Stimulated activated CD4-positive, alpha-beta T cell treated with anti-CD3 and anti-CD28 coated beads, Interleukin-1b, Interleukin-23, amount 100 ng/mL, for 24 hours (primary cell): ENCODE results near the gene TMEM164.

ENCODE experiments used
- DNase-seq, 4 experiments: peaks; one replicate each; pipeline ENCODE4 v3.0.0-alpha.2; 2020; ENCODE audit warnings: low read depth in 4 of 4, low spot score in 1 of 4

The TMEM164 gene

DNA sequence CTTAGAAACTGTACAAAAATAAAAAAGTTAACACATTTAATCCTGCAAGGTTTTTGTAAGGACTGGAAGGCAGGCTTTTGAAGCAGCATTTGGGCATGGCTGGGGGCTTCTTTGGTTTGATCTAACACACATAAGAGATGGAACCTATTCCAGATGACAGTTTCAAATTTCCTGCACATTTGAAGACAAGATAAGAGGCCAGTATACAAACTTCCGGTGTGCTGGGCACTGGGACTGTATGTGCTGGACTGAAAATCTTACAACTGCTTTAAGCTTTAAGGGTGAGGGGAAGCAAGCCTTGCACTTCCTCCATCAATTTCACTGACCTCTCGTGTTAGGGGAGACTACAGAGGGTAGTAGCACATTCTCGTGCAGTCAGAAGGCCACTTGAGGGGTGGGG lies 192.1 kb downstream of the TMEM164 start:
- DNase-seq = no peak

GRCh38 chrX:110201799-110202198 lies 198.9 kb downstream of the TMEM164 start:
- no peak for DNase-seq

GRCh38 chrX:110204986-110205385 lies 202.1 kb downstream of the TMEM164 start:
- DNase-seq = no peak

- no peak for DNase-seq
These were observed 205.2 kb downstream of the TMEM164 start for GRCh38 chrX:110208092-110208491.

- no peak for DNase-seq
These were observed 207.7 kb downstream of the TMEM164 start for GRCh38 chrX:110210417-110211139.

DNA sequence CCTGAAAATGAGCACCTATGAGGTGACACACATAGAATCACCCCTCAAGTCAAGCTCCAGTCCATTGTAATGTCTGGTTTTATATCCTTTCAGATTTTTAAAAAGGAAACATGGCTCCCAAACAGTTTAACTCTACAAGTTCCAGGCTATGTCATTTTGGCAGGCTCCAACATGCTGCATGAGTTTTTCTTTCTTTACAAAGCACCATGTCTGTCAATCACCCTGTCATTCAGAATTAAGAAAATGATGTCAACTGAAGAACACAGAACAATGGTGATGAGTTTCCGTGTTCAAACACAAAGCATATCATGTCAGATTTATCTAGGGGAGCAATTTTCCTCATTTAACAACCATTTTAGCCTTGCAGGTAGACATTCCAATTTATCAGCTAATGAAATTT lies 208.4 kb downstream of the TMEM164 start:
- DNase-seq = no peak

- no peak for DNase-seq
These were observed 209.4 kb downstream of the TMEM164 start for GRCh38 chrX:110212299-110212698.

DNA sequence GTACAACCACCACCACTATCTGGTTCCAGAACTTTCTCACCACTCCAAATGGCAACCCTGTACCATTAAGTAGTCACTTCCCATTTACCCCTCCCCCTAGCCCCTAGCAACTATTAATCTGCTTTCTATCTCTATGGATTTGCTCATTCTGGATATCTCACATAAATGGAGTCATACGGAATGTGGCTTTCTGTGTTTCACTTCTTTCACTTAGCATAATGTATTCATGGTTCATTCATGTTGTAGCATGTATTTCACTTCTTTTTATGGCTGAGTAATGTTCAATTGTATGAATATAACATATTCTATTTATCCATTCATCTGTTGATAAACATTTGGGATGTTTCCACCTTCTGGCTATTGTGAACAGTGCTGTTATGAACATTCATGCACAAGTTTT lies 210.3 kb downstream of the TMEM164 start:
- DNase-seq = no peak

DNA sequence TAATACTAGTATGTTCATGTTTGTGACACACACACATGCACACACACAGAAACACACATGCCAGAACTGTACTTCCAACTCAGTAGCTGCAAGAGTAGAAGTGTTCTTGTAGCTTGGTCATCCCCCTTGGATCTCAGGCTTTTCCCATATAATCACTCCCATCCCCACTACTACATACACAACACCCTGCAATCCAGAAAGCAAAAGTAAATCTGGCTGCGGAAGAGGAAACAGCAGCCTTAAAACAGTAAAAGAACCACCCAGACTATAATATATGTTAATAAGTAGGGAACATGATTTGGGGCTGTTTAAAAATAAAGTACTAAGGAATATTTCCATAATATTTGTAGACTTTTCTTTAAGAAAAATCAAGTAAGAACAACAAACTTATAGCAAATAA lies 211.8 kb downstream of the TMEM164 start:
- no peak for DNase-seq

- no peak for DNase-seq
These were observed 212.5 kb downstream of the TMEM164 start for GRCh38 chrX:110215411-110215810.

DNA sequence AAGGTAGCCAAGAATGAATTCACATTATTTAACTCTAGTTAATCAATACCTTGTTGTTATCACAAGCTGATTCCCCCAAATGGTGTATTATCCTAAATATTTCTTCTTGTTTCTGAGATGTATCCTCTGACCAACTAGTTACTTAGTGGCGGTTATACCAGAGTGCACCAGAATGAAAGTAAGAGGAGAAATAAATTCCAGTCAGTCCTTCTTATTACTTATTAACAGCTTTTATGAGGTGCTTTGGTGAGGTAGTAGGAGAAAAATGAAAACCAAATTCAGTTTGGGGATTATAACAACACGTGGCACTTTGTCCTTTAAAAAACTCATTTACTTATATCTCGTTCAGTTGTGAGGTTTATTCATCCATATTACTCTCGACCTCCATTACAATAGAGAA lies 213.1 kb downstream of the TMEM164 start:
- DNase-seq = no peak

DNA sequence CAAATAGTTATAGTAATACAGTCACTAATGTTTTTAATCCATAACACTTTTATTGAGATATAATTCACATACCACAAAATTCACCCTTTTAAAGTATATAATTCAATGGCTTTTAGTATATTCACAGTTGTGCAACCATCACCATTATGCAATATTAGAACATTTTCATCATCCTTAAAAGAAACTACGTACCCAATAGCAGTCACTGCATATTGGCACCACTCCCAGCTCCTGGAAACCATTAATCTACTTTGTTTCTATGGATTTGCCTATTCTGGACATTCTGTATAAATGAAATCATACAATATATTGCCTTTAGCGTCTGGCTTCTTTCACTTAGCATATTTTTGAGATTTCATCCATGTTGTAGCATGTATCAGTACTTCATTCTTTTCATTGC lies 215.7 kb downstream of the TMEM164 start:
- DNase-seq = no peak

DNA sequence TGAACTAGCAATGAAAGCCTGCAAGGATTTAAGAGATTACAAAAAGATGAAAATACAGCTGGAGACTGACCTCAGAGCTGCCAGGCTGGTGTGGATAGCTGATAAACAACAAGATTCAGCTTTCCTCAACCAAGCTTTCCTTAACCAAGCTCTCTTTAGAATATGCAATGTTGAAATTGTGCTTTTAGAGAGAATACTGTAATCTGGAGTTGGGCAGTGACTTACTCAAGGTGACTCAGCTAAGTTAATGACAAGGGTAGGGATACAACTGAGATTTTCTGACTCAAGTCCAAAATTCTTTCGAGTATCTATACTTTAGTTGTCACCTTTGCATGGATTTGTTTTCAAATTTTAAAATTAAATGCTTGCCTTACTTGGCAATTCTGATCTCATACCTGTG lies 217.0 kb downstream of the TMEM164 start:
- DNase-seq = no peak

DNA sequence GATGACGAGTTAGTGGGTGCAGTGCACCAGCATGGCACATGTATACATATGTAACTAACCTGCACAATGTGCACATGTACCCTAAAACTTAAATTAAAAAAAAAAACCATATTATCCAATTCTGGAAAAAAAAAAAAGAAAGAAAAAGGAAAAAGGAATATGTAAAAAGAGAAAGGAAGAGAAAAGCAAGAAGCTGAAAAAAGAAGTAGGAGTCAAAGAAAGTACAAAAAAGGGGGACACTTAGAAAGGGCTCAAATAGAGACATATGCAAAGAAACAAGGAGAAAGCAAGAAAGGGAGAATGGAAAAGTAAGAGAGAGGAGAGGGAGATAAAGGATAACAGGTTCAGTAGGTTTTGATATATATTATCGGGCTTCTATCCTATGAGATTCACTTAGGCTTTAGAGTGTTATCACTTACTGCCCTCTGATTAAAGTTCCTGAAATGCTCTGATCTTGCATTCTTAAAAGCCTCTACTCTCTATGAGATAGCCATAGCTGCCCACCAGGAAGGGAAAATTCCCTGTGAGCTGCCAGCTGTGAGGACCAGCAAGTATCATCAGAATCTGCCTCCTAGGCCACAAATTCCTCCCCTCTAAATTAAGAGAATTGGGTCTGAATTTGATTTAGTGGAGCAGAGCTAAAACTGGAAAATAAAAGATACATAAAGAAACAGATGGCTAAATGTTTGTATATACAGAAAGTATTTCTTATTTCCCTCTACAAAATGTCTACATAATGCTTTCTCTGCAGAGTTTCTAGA lies 219.8 kb downstream of the TMEM164 start:
- DNase-seq = no peak

DNA sequence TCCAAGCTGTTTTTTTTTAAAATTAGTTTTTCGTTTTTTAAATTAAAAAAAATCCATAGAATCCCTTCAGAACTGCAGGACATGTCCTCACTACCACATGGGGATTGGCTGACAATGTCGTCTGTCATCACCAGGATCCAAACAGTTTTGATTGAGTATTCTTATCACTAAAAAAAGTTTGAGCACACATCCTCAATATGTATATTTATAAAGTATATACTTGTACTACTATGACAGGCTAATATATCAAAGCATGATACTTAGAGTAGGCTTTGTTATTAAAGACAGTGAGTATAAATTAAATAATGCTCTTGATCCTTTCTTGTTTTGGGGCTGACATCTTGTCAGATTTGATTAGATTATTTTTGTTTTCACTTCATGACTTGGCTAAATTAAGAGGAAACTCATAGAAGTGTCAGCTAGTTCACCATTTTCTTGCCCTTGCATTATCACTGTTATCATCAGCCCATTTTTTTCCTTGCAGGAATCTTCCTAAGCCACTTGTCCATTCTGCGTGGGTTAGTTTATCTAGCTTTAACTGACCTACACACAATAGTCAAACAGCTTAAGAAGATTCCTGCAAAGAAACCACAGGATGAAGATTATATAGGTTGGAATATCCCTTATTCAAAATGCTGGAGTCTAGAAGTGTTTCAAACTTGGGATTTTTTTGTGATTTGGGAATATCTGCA lies 222.2 kb downstream of the TMEM164 start:
- no peak for DNase-seq

- no peak for DNase-seq
These were observed 224.0 kb downstream of the TMEM164 start for GRCh38 chrX:110226931-110227330.
